ENCODE measurements around the gene ADAMTS6.

DNA sequence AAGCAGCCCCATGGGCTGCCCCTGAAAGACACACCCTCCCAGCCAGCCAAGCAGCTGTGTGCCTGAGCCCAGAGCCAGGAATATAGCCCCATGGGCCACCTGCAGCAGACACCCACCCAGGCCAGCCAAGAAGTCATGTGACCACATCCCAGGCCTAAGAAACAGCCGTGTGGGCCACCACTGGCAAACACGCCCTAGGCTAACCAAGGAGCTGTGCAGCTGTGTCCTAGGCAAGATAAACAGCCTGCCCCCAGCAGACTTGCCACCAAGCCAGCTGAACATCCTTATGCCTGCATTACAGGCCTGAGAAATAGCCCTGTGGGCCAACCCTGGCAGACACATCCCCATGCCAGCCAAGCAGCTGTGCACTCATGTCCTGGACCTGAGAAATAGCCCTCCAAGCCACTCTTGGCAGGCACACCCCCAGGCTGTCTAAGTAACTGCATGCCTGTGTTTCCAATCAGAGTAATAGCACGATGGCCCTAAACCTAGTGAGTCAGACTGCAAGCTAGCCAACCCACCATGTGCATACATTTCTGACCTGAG, 143.0 kb downstream of the ADAMTS6 start:
- TF ChIP-seq TAF1 (IDR thresholded peaks at IDR 0.05; ENCODE audit: low read depth) = no peak
- no peak for TF ChIP-seq EGR1 (IDR thresholded peaks at IDR 0.05)
- no peak for TF ChIP-seq RAD21 (IDR thresholded peaks at IDR 0.05; ENCODE audit: low read depth)
- TF ChIP-seq EP300 (IDR thresholded peaks at IDR 0.05; ENCODE audit: borderline replicate concordance) = no peak
- TF ChIP-seq NFIC (IDR thresholded peaks at IDR 0.05) = no peak
- TF ChIP-seq, protein P1, sequence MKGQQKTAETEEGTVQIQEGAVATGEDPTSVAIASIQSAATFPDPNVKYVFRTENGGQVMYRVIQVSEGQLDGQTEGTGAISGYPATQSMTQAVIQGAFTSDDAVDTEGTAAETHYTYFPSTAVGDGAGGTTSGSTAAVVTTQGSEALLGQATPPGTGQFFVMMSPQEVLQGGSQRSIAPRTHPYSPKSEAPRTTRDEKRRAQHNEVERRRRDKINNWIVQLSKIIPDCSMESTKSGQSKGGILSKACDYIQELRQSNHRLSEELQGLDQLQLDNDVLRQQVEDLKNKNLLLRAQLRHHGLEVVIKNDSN (IDR thresholded peaks at IDR 0.05) = no peak
- no peak for TF ChIP-seq TEAD4 (IDR thresholded peaks at IDR 0.05)
- TF ChIP-seq CREB1 (IDR thresholded peaks at IDR 0.05; ENCODE audit: low read depth) = no peak
- TF ChIP-seq, protein P2, sequence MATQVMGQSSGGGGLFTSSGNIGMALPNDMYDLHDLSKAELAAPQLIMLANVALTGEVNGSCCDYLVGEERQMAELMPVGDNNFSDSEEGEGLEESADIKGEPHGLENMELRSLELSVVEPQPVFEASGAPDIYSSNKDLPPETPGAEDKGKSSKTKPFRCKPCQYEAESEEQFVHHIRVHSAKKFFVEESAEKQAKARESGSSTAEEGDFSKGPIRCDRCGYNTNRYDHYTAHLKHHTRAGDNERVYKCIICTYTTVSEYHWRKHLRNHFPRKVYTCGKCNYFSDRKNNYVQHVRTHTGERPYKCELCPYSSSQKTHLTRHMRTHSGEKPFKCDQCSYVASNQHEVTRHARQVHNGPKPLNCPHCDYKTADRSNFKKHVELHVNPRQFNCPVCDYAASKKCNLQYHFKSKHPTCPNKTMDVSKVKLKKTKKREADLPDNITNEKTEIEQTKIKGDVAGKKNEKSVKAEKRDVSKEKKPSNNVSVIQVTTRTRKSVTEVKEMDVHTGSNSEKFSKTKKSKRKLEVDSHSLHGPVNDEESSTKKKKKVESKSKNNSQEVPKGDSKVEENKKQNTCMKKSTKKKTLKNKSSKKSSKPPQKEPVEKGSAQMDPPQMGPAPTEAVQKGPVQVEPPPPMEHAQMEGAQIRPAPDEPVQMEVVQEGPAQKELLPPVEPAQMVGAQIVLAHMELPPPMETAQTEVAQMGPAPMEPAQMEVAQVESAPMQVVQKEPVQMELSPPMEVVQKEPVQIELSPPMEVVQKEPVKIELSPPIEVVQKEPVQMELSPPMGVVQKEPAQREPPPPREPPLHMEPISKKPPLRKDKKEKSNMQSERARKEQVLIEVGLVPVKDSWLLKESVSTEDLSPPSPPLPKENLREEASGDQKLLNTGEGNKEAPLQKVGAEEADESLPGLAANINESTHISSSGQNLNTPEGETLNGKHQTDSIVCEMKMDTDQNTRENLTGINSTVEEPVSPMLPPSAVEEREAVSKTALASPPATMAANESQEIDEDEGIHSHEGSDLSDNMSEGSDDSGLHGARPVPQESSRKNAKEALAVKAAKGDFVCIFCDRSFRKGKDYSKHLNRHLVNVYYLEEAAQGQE (IDR thresholded peaks at IDR 0.05; ENCODE audit: low read depth) = no peak
- TF ChIP-seq FOXM1 (IDR thresholded peaks at IDR 0.05; ENCODE audit: borderline replicate concordance, low read depth) = no peak
- no peak for TF ChIP-seq CEBPB (IDR thresholded peaks at IDR 0.05)
- TF ChIP-seq YY1 (IDR thresholded peaks at IDR 0.05; ENCODE audit: low read depth) = no peak

Data from Ishikawa (cell line).